Measurements from ENCODE around the gene HES4. TPM values are rescaled to one million over a fixed set of nuclear protein-coding genes. Genes with fewer than 3 reads are reported as not detected.

HES4 gene
- total RNA-seq, 1 experiment from 2014 or later: 233 TPM

GRCh38 chr1:1046243-1046642 lies 46.3 kb upstream of the HES4 start:
- no TSS peak for BruUV-seq (replicated peaks)
- DNase-seq (no peak), ATAC-seq (no peak)
- no peaks in the 10 kb centered on the region for H3K4me1 ChIP-seq (ENCODE audit: insufficient read depth, low read length)
- no peaks in the 10 kb centered on the region for H3K27me3 ChIP-seq (ENCODE audit: low read length)
- H3K4me2 ChIP-seq (ENCODE audit: low read length): no peak overlapping the region
- H3K9me3 ChIP-seq (ENCODE audit: low read length): no peaks in the 10 kb centered on the region
- H3K27ac ChIP-seq (ENCODE audit: low read length): no peak overlapping the region
- H3K36me3 ChIP-seq (ENCODE audit: low read depth, low read length): peaks cover 81% of the 10 kb centered on the region
- peaks cover 27% of the 10 kb centered on the region for H4K20me1 ChIP-seq (ENCODE audit: low read length)
- no peak for TF ChIP-seq EZH2phosphoT487 (IDR thresholded peaks at IDR 0.05; ENCODE audit: borderline replicate concordance, low read length)
- ChIA-PET POLR2A (ENCODE audit: unreplicated experiment) (no interaction called here), CTCF (no interaction called here)
- H3K79me2 ChIP-seq (ENCODE audit: low read length): peaks cover 26% of the 10 kb centered on the region
- no peak overlapping the region for H3K4me3 ChIP-seq (ENCODE audit: low read length)
- H3K9ac ChIP-seq (ENCODE audit: low read length): no peak overlapping the region
- intact Hi-C loops (cut with micrococcal nuclease): no loop called here
- no peak overlapping the region for H2AFZ ChIP-seq (ENCODE audit: low read length)
- no peaks in the 10 kb centered on the region for H3K9me2 ChIP-seq (replicated peaks; ENCODE audit: low read length)
- no peaks in the 10 kb centered on the region for H3F3A ChIP-seq (ENCODE audit: low read length, unreplicated experiment)

GRCh38 chr1:1045129-1045528 lies 45.2 kb upstream of the HES4 start:
- BruUV-seq (replicated peaks): no TSS peak
- H4K20me1 ChIP-seq (ENCODE audit: low read length): peaks cover 30% of the 10 kb centered on the region
- no peak for ATAC-seq
- H2AFZ ChIP-seq (ENCODE audit: low read length): no peak overlapping the region
- ChIA-PET CTCF (no interaction called here), POLR2A (ENCODE audit: unreplicated experiment) (no interaction called here)
- H3K79me2 ChIP-seq (ENCODE audit: low read length): peaks cover 27% of the 10 kb centered on the region
- no peak overlapping the region for H3K4me3 ChIP-seq (ENCODE audit: low read length)
- H3K36me3 ChIP-seq (ENCODE audit: low read depth, low read length): peaks cover 73% of the 10 kb centered on the region
- DNase-seq: no peak
- intact Hi-C loops (cut with micrococcal nuclease): no loop called here
- H3F3A ChIP-seq (ENCODE audit: low read length, unreplicated experiment): no peaks in the 10 kb centered on the region
- H3K4me2 ChIP-seq (ENCODE audit: low read length): no peak overlapping the region
- no peaks in the 10 kb centered on the region for H3K9me2 ChIP-seq (replicated peaks; ENCODE audit: low read length)
- TF ChIP-seq CTCF (conservative IDR thresholded peaks at IDR 0.05; ENCODE audit: low read depth, low read length) (no peak), EZH2phosphoT487 (IDR thresholded peaks at IDR 0.05; ENCODE audit: borderline replicate concordance, low read length) (no peak), EZH2 (IDR thresholded peaks at IDR 0.05; ENCODE audit: low read length, unreplicated experiment) (no peak)
- no peaks in the 10 kb centered on the region for H3K9me3 ChIP-seq (ENCODE audit: low read length)
- H3K4me1 ChIP-seq (ENCODE audit: insufficient read depth, low read length): peaks cover 4% of the 10 kb centered on the region
- no peak overlapping the region for H3K27ac ChIP-seq (ENCODE audit: low read length)
- H3K9ac ChIP-seq (ENCODE audit: low read length): no peak overlapping the region
- H3K27me3 ChIP-seq (ENCODE audit: low read length): no peaks in the 10 kb centered on the region

GRCh38 chr1:1044455-1045078 lies 44.7 kb upstream of the HES4 start:
- no peak for DNase-seq
- POLR2A ChIA-PET (ENCODE audit: unreplicated experiment): no interaction called here

More at GRCh38 chr1:1044455-1045078, 44.7 kb upstream of the HES4 start:
- intact Hi-C loops (cut with micrococcal nuclease): no loop called here
- Histone ChIP-seq H3K36me3 (ENCODE audit: low read depth, low read length) (peaks cover 71% of the 10 kb centered on the region), H3K4me3 (ENCODE audit: low read length) (no peak overlapping the region), H4K20me1 (ENCODE audit: low read length) (peaks cover 33% of the 10 kb centered on the region), H3K9ac (ENCODE audit: low read length) (no peak overlapping the region), H3K4me2 (ENCODE audit: low read length) (no peak overlapping the region), H3K79me2 (ENCODE audit: low read length) (peaks cover 27% of the 10 kb centered on the region), H3K27ac (ENCODE audit: low read length) (no peak overlapping the region), H3K9me2 (replicated peaks; ENCODE audit: low read length) (no peaks in the 10 kb centered on the region), H3K4me1 (ENCODE audit: insufficient read depth, low read length) (peaks cover 10% of the 10 kb centered on the region), H3K27me3 (ENCODE audit: low read length) (no peaks in the 10 kb centered on the region), H3F3A (ENCODE audit: low read length, unreplicated experiment) (no peaks in the 10 kb centered on the region), H2AFZ (ENCODE audit: low read length) (no peak overlapping the region), H3K9me3 (ENCODE audit: low read length) (no peaks in the 10 kb centered on the region)
- TF ChIP-seq EZH2phosphoT487 (IDR thresholded peaks at IDR 0.05; ENCODE audit: borderline replicate concordance, low read length): no peak
- no peak for TF ChIP-seq EZH2 (IDR thresholded peaks at IDR 0.05; ENCODE audit: low read length, unreplicated experiment)
- BruUV-seq (replicated peaks): no TSS peak
- no peak for ATAC-seq
- CTCF ChIA-PET: no interaction called here
